GM23338 (cell line): ENCODE measurements around the gene SYNE1. TPM values are rescaled to one million over a fixed set of nuclear protein-coding genes. Genes with fewer than 3 reads are reported as not detected.

Source experiments
- ATAC-seq: fragments of 200-7000 bp; cut with Tn5 transposase; 3 replicates; pipeline ENCODE4 v1.9.1; 2020
- DNase-seq: peaks from one replicate; pipeline ENCODE4 v3.0.0-alpha.2; 2015; ENCODE audit warnings: low spot score
- H2AFZ ChIP-seq: fragments of 200-600 bp; sonication (generic); 2 replicates; pipeline ENCODE4 v1.8.0; 2016; ENCODE audit warnings: antibody characterized with exemption, mild to moderate bottlenecking, moderate library complexity
- H3F3A ChIP-seq: fragments of 200-600 bp; sonication (generic); replicated peaks from 2 replicates; pipeline ENCODE4 v1.8.0; 2017; ENCODE audit warnings: antibody characterized with exemption, mixed run types, low read depth
- H3K27ac ChIP-seq: fragments of 200-600 bp; sonication (generic); 2 replicates; pipeline ENCODE4 v1.6.1; 2016; ENCODE audit warnings: low read depth
- H3K27me3 ChIP-seq: fragments of 200-600 bp; sonication (generic); 2 replicates; pipeline ENCODE4 v1.8.0; 2016; ENCODE audit warnings: mild to moderate bottlenecking, mixed run types, moderate library complexity; ENCODE audit not compliant: insufficient read depth
- H3K36me3 ChIP-seq: fragments of 200-600 bp; sonication (generic); 2 replicates; pipeline ENCODE4 v1.8.0; 2016; ENCODE audit warnings: mild to moderate bottlenecking; ENCODE audit not compliant: insufficient read depth
- H3K4me1 ChIP-seq: fragments of 200-600 bp; sonication (generic); 2 replicates; pipeline ENCODE4 v1.8.0; 2016; ENCODE audit warnings: mild to moderate bottlenecking, moderate library complexity; ENCODE audit not compliant: insufficient read depth
- H3K4me2 ChIP-seq: fragments of 200-600 bp; sonication (generic); 2 replicates; pipeline ENCODE4 v1.7.1; 2017; ENCODE audit warnings: mixed run types
- H3K4me3 ChIP-seq: fragments of 200-600 bp; sonication (generic); 2 replicates; pipeline ENCODE4 v1.6.1; 2016; ENCODE audit warnings: mixed run types
- H3K79me2 ChIP-seq: fragments of 200-600 bp; sonication (generic); replicated peaks from 2 replicates; pipeline ENCODE4 v1.8.0; 2017; ENCODE audit warnings: mild to moderate bottlenecking; ENCODE audit not compliant: insufficient read depth
- H3K9me2 ChIP-seq: fragments of 200-600 bp; sonication (generic); 2 replicates; pipeline ENCODE4 v1.8.0; 2017; ENCODE audit not compliant: insufficient read depth
- H4K20me1 ChIP-seq: fragments of 200-600 bp; sonication (generic); replicated peaks from 2 replicates; pipeline ENCODE4 v1.8.0; 2017; ENCODE audit warnings: mild to moderate bottlenecking; ENCODE audit not compliant: insufficient read depth
- H3K27ac Mint-ChIP-seq: 2 replicates; pipeline ENCODE4 v1.8.0; 2020; ENCODE audit warnings: inconsistent platforms, mild to moderate bottlenecking, moderate library complexity, mixed read lengths
- H3K27me3 Mint-ChIP-seq: 3 replicates; pipeline ENCODE4 v1.8.0; 2022; ENCODE audit warnings: low read depth, mild to moderate bottlenecking, moderate library complexity, mixed read lengths, inconsistent platforms; ENCODE audit not compliant: insufficient read depth, poor library complexity
- H3K36me3 Mint-ChIP-seq: 3 replicates; pipeline ENCODE4 v1.8.0; 2021; ENCODE audit warnings: low read depth, mild to moderate bottlenecking, inconsistent platforms, moderate library complexity, mixed read lengths
- H3K4me1 Mint-ChIP-seq: 3 replicates; pipeline ENCODE4 v1.8.0; 2020; ENCODE audit warnings: mild to moderate bottlenecking, inconsistent platforms, mixed read lengths
- H3K4me3 Mint-ChIP-seq: 3 replicates; pipeline ENCODE4 v1.8.0; 2021; ENCODE audit warnings: moderate library complexity, mild to moderate bottlenecking, inconsistent platforms, mixed read lengths
- H3K9me3 Mint-ChIP-seq: 3 replicates; pipeline ENCODE4 v1.8.0; 2020; ENCODE audit warnings: moderate library complexity, mild to moderate bottlenecking, inconsistent platforms, mixed read lengths
- CREB1 ChIP-seq: fragments of 250-450 bp; sonication (Bioruptor Pico); IDR thresholded peaks from 2 replicates; pipeline ENCODE4 v1.5.0; 2020; ENCODE audit warnings: low read depth, mild to moderate bottlenecking, moderate library complexity
- CTCF ChIP-seq, 2 experiments: fragments of 200-600 bp in 1 of 2; sonication (generic) in 1 of 2; conservative IDR thresholded peaks; 2 replicates each; pipeline versions ENCODE4 v1.5.1 to v1.6.1; 2016 to 2017; ENCODE audit warnings: antibody characterized with exemption in 2 of 2, low read depth in 2 of 2, mild to moderate bottlenecking in 2 of 2, moderate library complexity in 1 of 2
- ETS1 ChIP-seq: IDR thresholded peaks from 2 replicates; pipeline ENCODE4 v1.6.1; 2016; ENCODE audit warnings: antibody characterized with exemption
- EZH2 ChIP-seq: fragments of 200-600 bp; sonication (generic); IDR thresholded peaks from one replicate; pipeline ENCODE4 v1.8.0; 2017; ENCODE audit warnings: antibody characterized with exemption, mild to moderate bottlenecking, low read depth; ENCODE audit not compliant: unreplicated experiment
- EZH2phosphoT487 ChIP-seq: fragments of 200-600 bp; sonication (generic); IDR thresholded peaks from one replicate; pipeline ENCODE4 v1.8.1; 2018; ENCODE audit warnings: antibody characterized with exemption; ENCODE audit not compliant: unreplicated experiment
- NANOG ChIP-seq: IDR thresholded peaks from 2 replicates; pipeline ENCODE4 v1.6.1; 2016; ENCODE audit warnings: antibody characterized with exemption, borderline replicate concordance
- POLR2AphosphoS5 ChIP-seq: IDR thresholded peaks from 2 replicates; pipeline ENCODE4 v1.6.1; 2016; ENCODE audit warnings: antibody characterized with exemption, low read depth
- STAT1 ChIP-seq: IDR thresholded peaks from one replicate; pipeline ENCODE4 v1.6.1; 2016; ENCODE audit warnings: antibody characterized with exemption; ENCODE audit not compliant: unreplicated experiment
- ZNF114 ChIP-seq: fragments of 250-450 bp; sonication (Bioruptor Pico); IDR thresholded peaks from 2 replicates; pipeline ENCODE4 v1.5.0; 2020; ENCODE audit warnings: mild to moderate bottlenecking, moderate library complexity
- ZNF331 ChIP-seq: fragments of 250-450 bp; sonication (Bioruptor Pico); IDR thresholded peaks from 2 replicates; pipeline ENCODE4 v1.5.0; 2020; ENCODE audit warnings: low read depth, mild to moderate bottlenecking, moderate library complexity
- ZNF462 ChIP-seq: fragments of 250-450 bp; sonication (Bioruptor Pico); IDR thresholded peaks from 2 replicates; pipeline ENCODE4 v1.5.0; 2020; ENCODE audit warnings: mild to moderate bottlenecking, moderate library complexity
- polyA plus RNA-seq: library from polyadenylated mRNA; unstranded; fragments of >200 nt; fragmentation: Nextera tagmentation; extraction: Ambion mirVana; gene quantifications from 2 replicates; pipeline ENCODE4 v1.2.1, GENCODE V29; 2016
- total RNA-seq: library from RNA; depleted of rRNA; stranded (reverse); fragments of >200 nt; shearing (Covaris generic); gene quantifications from 2 replicates; pipeline ENCODE4 v1.2.3, GENCODE V29; 2014

SYNE1 gene
- total and polyA plus RNA-seq, 2 experiments from 2014 or later: 3.9 to 13.6 TPM

- no peak overlapping the region for H3K27ac ChIP-seq
- H3K4me2 ChIP-seq: no peak overlapping the region
- H3K36me3 ChIP-seq: no peaks in the 10 kb centered on the region
- no peaks in the 10 kb centered on the region for H3F3A ChIP-seq
- H3K79me2 ChIP-seq: no peaks in the 10 kb centered on the region
- H3K27me3 Mint-ChIP-seq: no peaks in the 10 kb centered on the region
- H4K20me1 ChIP-seq: no peaks in the 10 kb centered on the region
- no peak overlapping the region for H3K27ac Mint-ChIP-seq
- no peak overlapping the region for H2AFZ ChIP-seq
- ATAC-seq (peak; percentile 50), DNase-seq (peak; percentile 19)
- no peak overlapping the region for H3K4me3 ChIP-seq
- H3K4me1 Mint-ChIP-seq: peaks cover 3% of the 10 kb centered on the region; the same call in 1 of the 3 replicates
- no peak for TF ChIP-seq POLR2AphosphoS5
- H3K9me3 Mint-ChIP-seq: no peaks in the 10 kb centered on the region
- H3K4me1 ChIP-seq: no peaks in the 10 kb centered on the region
- H3K27me3 ChIP-seq: no peaks in the 10 kb centered on the region
- no peak overlapping the region for H3K4me3 Mint-ChIP-seq
- no peaks in the 10 kb centered on the region for H3K36me3 Mint-ChIP-seq
- H3K9me2 ChIP-seq: peaks cover 3% of the 10 kb centered on the region; the same call in 1 of the 2 replicates
Measured at GRCh38 chr6:152309648-152310047, 327.5 kb downstream of the SYNE1 start.

- no peak overlapping the region for H3K27ac Mint-ChIP-seq
- ATAC-seq (no peak), DNase-seq (no peak)
- no peaks in the 10 kb centered on the region for H3K36me3 ChIP-seq
- no peak overlapping the region for H3K4me2 ChIP-seq
- H4K20me1 ChIP-seq: no peaks in the 10 kb centered on the region
- no peak overlapping the region for H3K27ac ChIP-seq
- no peaks in the 10 kb centered on the region for H3K4me1 ChIP-seq
- H3K4me1 Mint-ChIP-seq: 0 out of 3 replicates have a peak, but pooled peaks cover 3% of the 10 kb centered on the region
- no peaks in the 10 kb centered on the region; the same call in 1 of the 2 replicates for H3K9me2 ChIP-seq
- no peak overlapping the region for H3K4me3 ChIP-seq
- H3K4me3 Mint-ChIP-seq: no peak overlapping the region
- H2AFZ ChIP-seq: no peak overlapping the region
- no peaks in the 10 kb centered on the region for H3K27me3 ChIP-seq
- no peaks in the 10 kb centered on the region for H3K9me3 Mint-ChIP-seq
- H3F3A ChIP-seq: no peaks in the 10 kb centered on the region
- no peaks in the 10 kb centered on the region for H3K79me2 ChIP-seq
- H3K36me3 Mint-ChIP-seq: no peaks in the 10 kb centered on the region
- no peaks in the 10 kb centered on the region for H3K27me3 Mint-ChIP-seq
- no peak for TF ChIP-seq POLR2AphosphoS5
- TF ChIP-seq STAT1: no peak
- no peak for TF ChIP-seq EZH2phosphoT487
- no peak for TF ChIP-seq EZH2
- TF ChIP-seq CTCF (conservative IDR thresholded peaks at IDR 0.05; ENCODE audit: low read depth in 2 of 2): no peak
- no peak for TF ChIP-seq ZNF114
- TF ChIP-seq ZNF331: no peak
- no peak for TF ChIP-seq ETS1
- no peak for TF ChIP-seq ZNF462 (CRISPR knock-in tag)
- TF ChIP-seq CREB1 (CRISPR knock-in tag): no peak
- no peak for TF ChIP-seq NANOG
Measured at GRCh38 chr6:152309006-152309405, 328.2 kb downstream of the SYNE1 start.
